Chondrocyte (in vitro differentiated cells): Measurements from ENCODE around the gene ANAPC10. TPM values are rescaled to one million over a fixed set of nuclear protein-coding genes. Genes with fewer than 3 reads are reported as not detected.

Experiments
- DNase-seq: peaks from one replicate; pipeline ENCODE4 v3.0.0; 2021; ENCODE audit warnings: mixed read lengths, low spot score
- H3K27ac Mint-ChIP-seq: one replicate; pipeline ENCODE4 v1.8.0; 2021; ENCODE audit warnings: mild to moderate bottlenecking, moderate library complexity, mixed read lengths; ENCODE audit not compliant: unreplicated experiment
- H3K27me3 Mint-ChIP-seq: 2 replicates; pipeline ENCODE4 v1.8.0; 2021; ENCODE audit warnings: low read depth, mixed read lengths
- H3K36me3 Mint-ChIP-seq: 2 replicates; pipeline ENCODE4 v1.8.0; 2021; ENCODE audit warnings: low read depth, mixed read lengths
- H3K4me1 Mint-ChIP-seq: 2 replicates; pipeline ENCODE4 v1.8.0; 2021; ENCODE audit warnings: low read depth, mild to moderate bottlenecking, mixed read lengths
- H3K4me3 Mint-ChIP-seq: one replicate; pipeline ENCODE4 v1.8.0; 2021; ENCODE audit warnings: mild to moderate bottlenecking, moderate library complexity, mixed read lengths; ENCODE audit not compliant: unreplicated experiment
- H3K9me3 Mint-ChIP-seq: 2 replicates; pipeline ENCODE4 v1.8.0; 2021; ENCODE audit warnings: low read depth, mixed read lengths
- CTCF ChIP-seq: fragments of 200-600 bp; sonication (generic); IDR thresholded peaks from 2 replicates; pipeline ENCODE4 v1.5.0; 2021; ENCODE audit warnings: antibody characterized with exemption, mild to moderate bottlenecking, moderate library complexity
- total RNA-seq: library from RNA; stranded (reverse); gene quantifications from 3 replicates; pipeline ENCODE4 v1.2.1, GENCODE V29; 2021

Gene ANAPC10
- total RNA-seq, 1 donor from 2014 or later, result 17.7 TPM

GRCh38 chr4:144955104-144955503 lies 142.9 kb downstream of the ANAPC10 start:
- no peaks in the 10 kb centered on the region for H3K27me3 Mint-ChIP-seq
- peak; percentile 20 for TF ChIP-seq CTCF
- DNase-seq, result no peak
- H3K4me1 Mint-ChIP-seq, result no peaks in the 10 kb centered on the region
- no peak overlapping the region for H3K4me3 Mint-ChIP-seq
- no peak overlapping the region for H3K27ac Mint-ChIP-seq
- H3K9me3 Mint-ChIP-seq, result peaks cover 55% of the 10 kb centered on the region
- H3K36me3 Mint-ChIP-seq, result peaks cover 25% of the 10 kb centered on the region

- Mint-ChIP-seq H3K4me1 (no peaks in the 10 kb centered on the region), H3K4me3 (no peak overlapping the region), H3K27me3 (no peaks in the 10 kb centered on the region), H3K9me3 (peaks cover 47% of the 10 kb centered on the region), H3K27ac (no peak overlapping the region), H3K36me3 (peaks cover 17% of the 10 kb centered on the region)
- no peak for TF ChIP-seq CTCF
- DNase-seq, result no peak
These were observed 143.8 kb downstream of the ANAPC10 start for GRCh38 chr4:144954230-144954629.

- Mint-ChIP-seq H3K27ac (no peak overlapping the region), H3K4me3 (no peak overlapping the region)
These were observed 149.6 kb downstream of the ANAPC10 start for GRCh38 chr4:144948421-144948820.

GRCh38 chr4:144948009-144948408 lies 150.0 kb downstream of the ANAPC10 start:
- DNase-seq, result no peak
- H3K36me3 Mint-ChIP-seq, result peaks cover 3% of the 10 kb centered on the region
- no peak for TF ChIP-seq CTCF
- no peaks in the 10 kb centered on the region for H3K4me1 Mint-ChIP-seq
- no peaks in the 10 kb centered on the region for H3K27me3 Mint-ChIP-seq
- H3K9me3 Mint-ChIP-seq, result peaks cover 13% of the 10 kb centered on the region
- H3K27ac Mint-ChIP-seq, result no peak overlapping the region
- H3K4me3 Mint-ChIP-seq, result no peak overlapping the region

More at GRCh38 chr4:144948421-144948820, 149.6 kb downstream of the ANAPC10 start:
- Mint-ChIP-seq H3K27me3 (no peaks in the 10 kb centered on the region), H3K4me1 (no peaks in the 10 kb centered on the region), H3K36me3 (peaks cover 6% of the 10 kb centered on the region), H3K9me3 (peaks cover 14% of the 10 kb centered on the region)
- no peak for DNase-seq
- TF ChIP-seq CTCF, result no peak

Other genes with a start within 250 kb of the ANAPC10 start
- gene ABCE1, start 115 bp upstream of the ANAPC10 start, total RNA-seq, result 48.8 to 75.3 TPM (median 53.1 TPM) in 3 replicates
- gene OTUD4, start 82.4 kb upstream of the ANAPC10 start, total RNA-seq, result 27.7 to 35.4 TPM (median 29.6 TPM) in 3 replicates